ENCODE results near the gene KCNT1. TPM values are rescaled to one million over a fixed set of nuclear protein-coding genes. Genes with fewer than 3 reads are reported as not detected.

KCNT1 gene
- total RNA-seq, 1 donor from 2014 or later, result not detected

GRCh38 chr9:135690836-135691570 is 11.0 kb upstream of the KCNT1 start:
- no peak for DNase-seq (ENCODE audit: extremely low spot score in 2 of 2)
- Histone ChIP-seq H3K36me3 (no peaks in the 10 kb centered on the region), H3K27ac (no peak overlapping the region), H3K9me3 (no peaks in the 10 kb centered on the region), H3K27me3 (no peaks in the 10 kb centered on the region), H3K4me1 (no peaks in the 10 kb centered on the region), H3K4me3 (no peak overlapping the region)
- TF ChIP-seq, protein P1, sequence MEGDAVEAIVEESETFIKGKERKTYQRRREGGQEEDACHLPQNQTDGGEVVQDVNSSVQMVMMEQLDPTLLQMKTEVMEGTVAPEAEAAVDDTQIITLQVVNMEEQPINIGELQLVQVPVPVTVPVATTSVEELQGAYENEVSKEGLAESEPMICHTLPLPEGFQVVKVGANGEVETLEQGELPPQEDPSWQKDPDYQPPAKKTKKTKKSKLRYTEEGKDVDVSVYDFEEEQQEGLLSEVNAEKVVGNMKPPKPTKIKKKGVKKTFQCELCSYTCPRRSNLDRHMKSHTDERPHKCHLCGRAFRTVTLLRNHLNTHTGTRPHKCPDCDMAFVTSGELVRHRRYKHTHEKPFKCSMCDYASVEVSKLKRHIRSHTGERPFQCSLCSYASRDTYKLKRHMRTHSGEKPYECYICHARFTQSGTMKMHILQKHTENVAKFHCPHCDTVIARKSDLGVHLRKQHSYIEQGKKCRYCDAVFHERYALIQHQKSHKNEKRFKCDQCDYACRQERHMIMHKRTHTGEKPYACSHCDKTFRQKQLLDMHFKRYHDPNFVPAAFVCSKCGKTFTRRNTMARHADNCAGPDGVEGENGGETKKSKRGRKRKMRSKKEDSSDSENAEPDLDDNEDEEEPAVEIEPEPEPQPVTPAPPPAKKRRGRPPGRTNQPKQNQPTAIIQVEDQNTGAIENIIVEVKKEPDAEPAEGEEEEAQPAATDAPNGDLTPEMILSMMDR (IDR thresholded peaks at IDR 0.05), result no peak
- TF ChIP-seq POLR2AphosphoS5 (IDR thresholded peaks at IDR 0.05; ENCODE audit: insufficient read depth in 1 of 2, low read depth in 1 of 2) (no peak), POLR2A (IDR thresholded peaks at IDR 0.05) (no peak)
- intact Hi-C loops (cut with DNase I), result no loop called here

GRCh38 chr9:135692410-135692809 is 9.6 kb upstream of the KCNT1 start:
- no peaks in the 10 kb centered on the region for H3K9me3 ChIP-seq
- DNase-seq (ENCODE audit: extremely low spot score in 2 of 2), result no peak
- H3K27me3 ChIP-seq, result no peaks in the 10 kb centered on the region
- intact Hi-C loops (cut with DNase I), result no loop called here
- H3K27ac ChIP-seq, result no peak overlapping the region
- H3K4me1 ChIP-seq, result no peaks in the 10 kb centered on the region
- no peaks in the 10 kb centered on the region for H3K36me3 ChIP-seq
- H3K4me3 ChIP-seq, result no peak overlapping the region
- TF ChIP-seq POLR2A (IDR thresholded peaks at IDR 0.05) (no peak), POLR2AphosphoS5 (IDR thresholded peaks at IDR 0.05; ENCODE audit: insufficient read depth in 1 of 2, low read depth in 1 of 2) (no peak)
- TF ChIP-seq, protein P1 (IDR thresholded peaks at IDR 0.05), result no peak

GRCh38 chr9:135693265-135693664 is 8.7 kb upstream of the KCNT1 start:
- DNase-seq (ENCODE audit: extremely low spot score in 2 of 2), result no peak
- H3K36me3 ChIP-seq, result no peaks in the 10 kb centered on the region
- intact Hi-C loops (cut with DNase I), result no loop called here
- no peaks in the 10 kb centered on the region for H3K9me3 ChIP-seq
- TF ChIP-seq POLR2A (IDR thresholded peaks at IDR 0.05) (no peak), POLR2AphosphoS5 (IDR thresholded peaks at IDR 0.05; ENCODE audit: insufficient read depth in 1 of 2, low read depth in 1 of 2) (no peak)
- H3K4me1 ChIP-seq, result no peaks in the 10 kb centered on the region
- no peaks in the 10 kb centered on the region for H3K27me3 ChIP-seq
- no peak overlapping the region for H3K27ac ChIP-seq
- H3K4me3 ChIP-seq, result no peak overlapping the region

GRCh38 chr9:135693771-135694170 is 8.2 kb upstream of the KCNT1 start:
- no peaks in the 10 kb centered on the region for H3K36me3 ChIP-seq
- H3K4me3 ChIP-seq, result no peak overlapping the region
- H3K27ac ChIP-seq, result no peak overlapping the region
- intact Hi-C loops (cut with DNase I), result no loop called here
- no peaks in the 10 kb centered on the region for H3K27me3 ChIP-seq
- DNase-seq (ENCODE audit: extremely low spot score in 2 of 2), result no peak
- H3K9me3 ChIP-seq, result no peaks in the 10 kb centered on the region
- TF ChIP-seq POLR2AphosphoS5 (IDR thresholded peaks at IDR 0.05; ENCODE audit: insufficient read depth in 1 of 2, low read depth in 1 of 2) (no peak), POLR2A (IDR thresholded peaks at IDR 0.05) (no peak)
- TF ChIP-seq, protein P1 (IDR thresholded peaks at IDR 0.05), result no peak
- no peaks in the 10 kb centered on the region for H3K4me1 ChIP-seq

DNA sequence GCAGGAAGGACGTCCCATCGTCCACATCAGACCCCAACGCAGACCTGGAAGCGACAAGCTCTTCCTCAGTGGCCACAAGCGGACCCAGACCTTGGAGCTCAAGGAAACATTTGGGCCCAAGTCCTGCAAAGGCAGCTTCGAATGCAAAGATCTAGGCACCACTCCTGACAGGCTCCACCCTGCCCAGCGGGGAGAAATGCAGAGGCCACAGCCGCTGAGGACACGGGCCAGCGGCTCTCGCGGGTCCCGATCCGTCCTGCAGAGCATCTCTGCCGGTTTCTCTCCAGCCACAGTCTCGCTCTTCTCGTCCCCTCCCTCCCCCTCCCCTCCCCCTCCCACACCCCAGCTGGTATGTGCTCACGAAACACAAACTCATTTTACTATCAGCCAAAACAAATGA is 7.6 kb upstream of the KCNT1 start:
- H3K4me1 ChIP-seq, result no peaks in the 10 kb centered on the region
- no peak overlapping the region for H3K27ac ChIP-seq
- H3K9me3 ChIP-seq, result no peaks in the 10 kb centered on the region
- TF ChIP-seq, protein P1 (IDR thresholded peaks at IDR 0.05), result no peak
- TF ChIP-seq POLR2A (IDR thresholded peaks at IDR 0.05) (no peak), POLR2AphosphoS5 (IDR thresholded peaks at IDR 0.05; ENCODE audit: insufficient read depth in 1 of 2, low read depth in 1 of 2) (no peak)
- no peaks in the 10 kb centered on the region for H3K27me3 ChIP-seq
- no peaks in the 10 kb centered on the region for H3K36me3 ChIP-seq
- intact Hi-C loops (cut with DNase I), result no loop called here
- DNase-seq (ENCODE audit: extremely low spot score in 2 of 2), result no peak
- no peak overlapping the region for H3K4me3 ChIP-seq

All from vagina (tissue), 2 donors.